Activated naive CD4-positive, alpha-beta T cell treated with anti-CD3 and anti-CD28 coated beads for 36 hours (primary cell): ENCODE results near the gene ULK4. TPM values are rescaled to one million over a fixed set of nuclear protein-coding genes. Genes with fewer than 3 reads are reported as not detected.
"Not testable (repeated sequence)": the region's sequence is repeated elsewhere in the genome, so short reads cannot be mapped to it uniquely, and the experiment has no call there.

ENCODE experiments used
- CTCF ChIA-PET: fragments of 350-600 bp; sonication (Branson Sonifier 250); formaldehyde crosslinking; loops from one replicate; lab custom pipeline; 2021; ENCODE audit warnings: antibody characterized with exemption; lab: Charles Lee
- DNase-seq: peaks from one replicate; pipeline ENCODE4 v3.0.0-alpha.2; 2020
- H3K27ac Mint-ChIP-seq: one replicate; pipeline ENCODE4 v1.8.0; 2021; ENCODE audit warnings: mild to moderate bottlenecking, mixed read lengths
- H3K27me3 Mint-ChIP-seq: one replicate; pipeline ENCODE4 v1.8.0; 2021; ENCODE audit warnings: low read depth, mixed read lengths
- H3K36me3 Mint-ChIP-seq: one replicate; pipeline ENCODE4 v1.8.0; 2021; ENCODE audit warnings: low read depth, mixed read lengths
- H3K4me1 Mint-ChIP-seq: one replicate; pipeline ENCODE4 v1.8.0; 2021; ENCODE audit warnings: low read depth, mixed read lengths
- H3K4me3 Mint-ChIP-seq: one replicate; pipeline ENCODE4 v1.8.0; 2021; ENCODE audit warnings: mild to moderate bottlenecking, moderate library complexity, mixed read lengths
- H3K9me3 Mint-ChIP-seq: one replicate; pipeline ENCODE4 v1.8.0; 2021; ENCODE audit warnings: mixed read lengths
- intact Hi-C: fragments of 100-400 bp; cut with micrococcal nuclease; formaldehyde crosslinking; loops from one replicate; pipeline ENCODE4 v1.15.1; 2023
- total RNA-seq, 2 experiments: library from RNA; stranded (reverse); gene quantifications; one replicate each; pipeline ENCODE4 v1.2.3, GENCODE V29; 2021

Gene ULK4
- total RNA-seq, 2 experiments from 2014 or later, result 8.5 to 9.1 TPM

DNA sequence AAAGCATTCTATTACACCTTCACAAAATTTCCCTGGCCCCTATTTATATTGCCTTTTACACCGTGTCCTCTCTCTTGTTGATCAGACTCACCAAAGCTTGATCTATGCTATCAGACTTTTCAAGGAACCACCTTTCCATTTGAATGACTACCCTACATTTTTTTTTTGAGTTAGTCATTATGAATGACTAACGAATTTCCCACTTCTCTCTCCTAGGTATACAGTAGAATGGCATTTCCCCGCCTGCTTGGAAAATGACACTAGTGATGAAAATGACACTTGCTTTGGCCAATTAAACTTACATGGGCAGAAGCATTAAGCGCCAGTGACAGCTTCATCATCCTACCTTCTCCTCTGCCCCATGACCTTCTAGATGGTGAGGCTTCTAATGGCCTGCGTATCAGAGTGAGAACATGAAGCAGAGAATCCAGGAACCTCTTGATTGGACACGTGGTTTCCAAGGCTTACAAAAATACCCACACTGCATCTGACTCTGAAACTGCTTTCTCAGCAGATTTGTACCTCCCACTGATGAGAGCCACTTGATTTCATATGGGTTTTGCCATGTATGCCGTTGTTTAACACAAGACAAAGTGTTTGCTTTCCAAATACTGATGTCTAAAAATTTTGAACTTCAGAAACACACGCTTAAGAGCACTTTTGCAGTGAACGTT is 392.1 kb downstream of the ULK4 start:
- H3K9me3 Mint-ChIP-seq, result peaks cover 1% of the 10 kb centered on the region
- no peak overlapping the region for H3K27ac Mint-ChIP-seq
- H3K36me3 Mint-ChIP-seq, result peaks cover 8% of the 10 kb centered on the region
- no peaks in the 10 kb centered on the region for H3K27me3 Mint-ChIP-seq
- DNase-seq, result no peak
- no peaks in the 10 kb centered on the region for H3K4me1 Mint-ChIP-seq
- H3K4me3 Mint-ChIP-seq, result no peak overlapping the region
- CTCF ChIA-PET, result no interaction called here
- intact Hi-C loops, result no loop called here

- H3K27me3 Mint-ChIP-seq, result no peaks in the 10 kb centered on the region
- no peak overlapping the region for H3K4me3 Mint-ChIP-seq
- intact Hi-C loops, result no loop called here
- H3K27ac Mint-ChIP-seq, result no peak overlapping the region
- no peak for DNase-seq
- no peaks in the 10 kb centered on the region for H3K4me1 Mint-ChIP-seq
- peaks cover 4% of the 10 kb centered on the region for H3K9me3 Mint-ChIP-seq
- H3K36me3 Mint-ChIP-seq, result peaks cover 14% of the 10 kb centered on the region
- CTCF ChIA-PET, result interaction anchor here (0.5 kb wide), 1 partner anchor 635 kb away, joined by 3 read pairs; no protein-coding TSS in a partner anchor
Observed at GRCh38 chr3:41565948-41566514, 395.9 kb downstream of the ULK4 start.

- Mint-ChIP-seq H3K36me3 (peaks cover 14% of the 10 kb centered on the region), H3K4me1 (no peaks in the 10 kb centered on the region), H3K27me3 (no peaks in the 10 kb centered on the region), H3K27ac (no peak overlapping the region), H3K9me3 (peaks cover 4% of the 10 kb centered on the region), H3K4me3 (no peak overlapping the region)
- CTCF ChIA-PET, result no interaction called here
- intact Hi-C loops, result no loop called here
- DNase-seq, result no peak
Observed at GRCh38 chr3:41565003-41565402, 396.9 kb downstream of the ULK4 start.

GRCh38 chr3:41556245-41556644 is 405.7 kb downstream of the ULK4 start:
- peaks cover 18% of the 10 kb centered on the region for H3K9me3 Mint-ChIP-seq
- H3K27me3 Mint-ChIP-seq, H3K4me3 Mint-ChIP-seq, DNase-seq, H3K4me1 Mint-ChIP-seq, H3K27ac Mint-ChIP-seq, CTCF ChIA-PET: not testable (repeated sequence)
- H3K36me3 Mint-ChIP-seq, result peaks cover 12% of the 10 kb centered on the region
- intact Hi-C loops, result loop anchor here (1.0 kb wide), 1 partner anchor 52 kb away; no protein-coding TSS in a partner anchor

DNA sequence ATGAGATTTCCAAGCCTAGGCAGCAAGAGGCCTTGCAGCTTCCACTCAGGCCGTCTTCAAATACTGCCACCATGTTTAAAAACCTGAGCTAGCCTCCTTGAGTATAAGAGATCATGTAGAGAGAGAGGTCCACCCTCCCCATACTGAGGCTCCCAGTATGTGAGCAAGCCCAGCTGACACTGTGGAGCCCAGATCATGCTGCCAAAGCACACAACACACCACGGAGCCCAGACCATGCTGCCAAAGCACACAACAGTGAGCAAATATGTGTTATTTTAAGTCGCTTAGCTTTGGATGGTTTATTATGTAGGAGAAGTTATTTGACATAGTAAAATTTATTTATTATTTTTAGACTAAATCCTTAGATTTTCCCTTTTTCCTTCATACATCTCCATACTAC is 428.9 kb downstream of the ULK4 start:
- CTCF ChIA-PET, result no interaction called here
- intact Hi-C loops, result no loop called here

GRCh38 chr3:41526995-41527573 is 434.8 kb downstream of the ULK4 start:
- H3K27me3 Mint-ChIP-seq, result no peaks in the 10 kb centered on the region
- no peak overlapping the region for H3K4me3 Mint-ChIP-seq
- no peaks in the 10 kb centered on the region for H3K36me3 Mint-ChIP-seq
- CTCF ChIA-PET, result interaction anchor here (1.0 kb wide), 1 partner anchor 39 kb away, joined by 4 read pairs; no protein-coding TSS in a partner anchor
- H3K4me1 Mint-ChIP-seq, result peaks cover 12% of the 10 kb centered on the region
- no peak for DNase-seq
- intact Hi-C loops, result no loop called here
- no peaks in the 10 kb centered on the region for H3K9me3 Mint-ChIP-seq
- H3K27ac Mint-ChIP-seq, result no peak overlapping the region

More for the DNA sequence above, 428.9 kb downstream of the ULK4 start:
- Mint-ChIP-seq H3K27ac (no peak overlapping the region), H3K4me3 (no peak overlapping the region), H3K4me1 (no peaks in the 10 kb centered on the region), H3K36me3 (no peaks in the 10 kb centered on the region), H3K27me3 (no peaks in the 10 kb centered on the region), H3K9me3 (no peaks in the 10 kb centered on the region)
- DNase-seq, result no peak

DNA sequence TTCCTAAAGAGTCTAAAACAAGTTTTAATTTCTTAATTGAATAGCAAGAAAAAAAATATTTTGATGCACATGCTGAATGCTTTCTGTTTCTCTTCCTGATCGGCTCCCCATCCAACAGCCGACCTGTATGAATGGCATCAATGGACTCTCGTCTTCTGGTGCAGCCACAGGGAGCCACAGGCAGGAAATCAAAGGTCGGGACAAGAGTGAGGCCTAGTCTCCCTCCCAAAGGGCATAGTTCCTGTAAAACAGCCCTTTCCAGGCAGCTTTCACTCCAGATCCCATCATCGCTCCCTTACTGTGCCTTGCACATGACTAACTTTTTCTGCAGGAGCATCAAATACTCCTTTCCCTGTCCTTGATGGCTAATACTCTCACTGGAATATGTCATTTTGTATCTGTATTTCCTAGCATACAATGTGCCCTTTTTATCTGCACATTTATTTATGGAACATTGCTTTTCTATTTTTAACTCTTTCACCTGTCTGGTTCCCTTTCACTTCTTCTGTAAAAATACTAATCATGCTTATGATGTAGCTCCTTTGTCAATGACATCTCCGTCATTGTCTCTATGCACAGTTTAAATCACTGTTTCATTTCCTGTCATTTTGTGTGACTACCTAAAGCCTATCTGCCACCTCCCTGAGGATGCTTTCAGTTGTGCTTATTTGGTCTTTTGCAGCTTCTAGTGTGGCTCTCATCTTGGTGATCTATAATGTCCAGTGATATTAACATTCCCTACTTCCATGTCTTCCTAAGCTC is 436.4 kb downstream of the ULK4 start:
- DNase-seq, result no peak
- Mint-ChIP-seq H3K27ac (no peak overlapping the region), H3K4me1 (peaks cover 12% of the 10 kb centered on the region), H3K36me3 (no peaks in the 10 kb centered on the region), H3K27me3 (no peaks in the 10 kb centered on the region), H3K9me3 (no peaks in the 10 kb centered on the region), H3K4me3 (no peak overlapping the region)
- CTCF ChIA-PET, result no interaction called here
- intact Hi-C loops, result no loop called here

DNA sequence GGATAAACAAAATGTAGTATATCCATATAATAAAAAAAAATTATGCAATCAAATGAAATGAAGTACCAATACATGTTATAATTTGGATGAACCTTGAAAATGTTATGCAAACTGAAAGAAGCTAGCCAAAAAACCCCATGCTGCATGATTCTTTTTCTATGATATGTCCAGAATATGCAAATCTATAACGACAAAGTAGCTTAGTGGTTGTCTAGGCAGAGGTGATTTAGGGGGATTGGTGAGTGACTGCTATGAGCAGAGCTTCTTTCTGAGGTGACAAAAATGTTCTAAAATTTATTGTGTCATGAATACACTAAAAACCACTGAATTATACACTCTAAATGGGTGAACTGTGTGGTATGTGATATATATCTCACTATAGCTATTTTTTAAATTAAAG is 438.0 kb downstream of the ULK4 start:
- peaks cover 12% of the 10 kb centered on the region for H3K4me1 Mint-ChIP-seq
- intact Hi-C loops, result no loop called here
- H3K27ac Mint-ChIP-seq, result no peak overlapping the region
- no peaks in the 10 kb centered on the region for H3K36me3 Mint-ChIP-seq
- H3K27me3 Mint-ChIP-seq, result no peaks in the 10 kb centered on the region
- no peak for DNase-seq
- no peaks in the 10 kb centered on the region for H3K9me3 Mint-ChIP-seq
- H3K4me3 Mint-ChIP-seq, result no peak overlapping the region
- CTCF ChIA-PET, result no interaction called here

DNA sequence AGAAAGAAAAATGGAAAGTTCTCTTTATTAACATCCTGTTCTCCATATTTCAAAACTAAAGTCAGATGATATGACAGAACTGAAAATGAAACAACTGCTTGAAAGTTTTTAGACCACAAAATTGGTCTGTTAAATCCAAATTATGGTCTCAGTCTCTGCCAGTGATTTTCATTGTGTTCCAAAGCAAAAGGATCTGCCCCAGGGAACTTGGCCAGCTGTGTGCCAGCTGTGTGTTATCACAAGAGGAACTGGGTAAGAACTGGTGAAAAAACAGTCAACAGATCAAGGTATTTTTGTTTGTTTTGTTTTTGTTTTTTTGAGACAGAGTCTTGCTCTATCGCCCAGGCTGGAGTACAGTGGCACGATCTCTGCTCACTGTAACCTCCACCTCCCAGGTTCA is 439.3 kb downstream of the ULK4 start:
- H3K27ac Mint-ChIP-seq, result no peak overlapping the region

DNA sequence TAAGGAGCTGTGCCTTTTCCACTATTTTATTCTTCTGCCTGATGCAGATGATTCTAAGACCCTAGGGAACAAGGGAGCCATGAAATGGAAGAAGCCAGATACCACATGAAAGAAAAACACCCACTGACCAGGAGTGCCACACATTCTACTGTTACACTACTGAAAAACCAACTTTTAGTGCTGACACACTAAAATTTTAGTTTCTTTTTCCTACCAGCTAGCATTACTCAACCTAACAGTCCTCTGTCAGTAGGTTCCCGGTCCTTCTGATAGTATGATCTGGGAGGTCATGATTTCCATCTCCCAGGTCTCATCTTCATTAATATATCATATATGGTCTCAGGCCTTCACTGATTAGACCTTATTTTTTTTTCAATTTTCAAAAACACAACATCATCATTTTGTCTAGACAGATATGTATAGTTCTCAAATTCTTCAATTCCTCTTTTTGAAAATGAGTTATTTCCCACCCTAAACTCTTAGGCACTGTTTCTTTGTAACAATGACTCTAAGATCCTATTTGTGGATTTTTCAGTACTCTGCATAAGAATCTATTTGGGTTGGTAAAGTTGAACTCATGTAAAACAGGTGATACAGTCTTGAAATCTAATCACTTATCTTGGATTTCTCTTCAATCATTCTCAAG is 440.8 kb downstream of the ULK4 start:
- Mint-ChIP-seq H3K27ac (no peak overlapping the region), H3K27me3 (no peaks in the 10 kb centered on the region), H3K9me3 (peaks cover 3% of the 10 kb centered on the region), H3K4me3 (no peak overlapping the region), H3K36me3 (peaks cover 2% of the 10 kb centered on the region), H3K4me1 (peaks cover 12% of the 10 kb centered on the region)
- intact Hi-C loops, result no loop called here
- CTCF ChIA-PET, result interaction anchor here (0.6 kb wide), 1 partner anchor 276 kb away, joined by 3 read pairs; no protein-coding TSS in a partner anchor
- no peak for DNase-seq

More for the DNA sequence above, 439.3 kb downstream of the ULK4 start:
- no peaks in the 10 kb centered on the region for H3K36me3 Mint-ChIP-seq
- CTCF ChIA-PET, result no interaction called here
- H3K27me3 Mint-ChIP-seq, result no peaks in the 10 kb centered on the region
- no peak for DNase-seq
- no peaks in the 10 kb centered on the region for H3K9me3 Mint-ChIP-seq
- intact Hi-C loops, result no loop called here
- H3K4me1 Mint-ChIP-seq, result peaks cover 12% of the 10 kb centered on the region
- H3K4me3 Mint-ChIP-seq, result no peak overlapping the region

- H3K27ac Mint-ChIP-seq, result no peak overlapping the region
- H3K36me3 Mint-ChIP-seq, result peaks cover 2% of the 10 kb centered on the region
- intact Hi-C loops, result no loop called here
- CTCF ChIA-PET, result no interaction called here
- DNase-seq, result no peak
- H3K4me1 Mint-ChIP-seq, result peaks cover 6% of the 10 kb centered on the region
- peaks cover 8% of the 10 kb centered on the region for H3K9me3 Mint-ChIP-seq
- no peak overlapping the region for H3K4me3 Mint-ChIP-seq
- no peaks in the 10 kb centered on the region for H3K27me3 Mint-ChIP-seq
Observed at GRCh38 chr3:41519746-41520145, 442.2 kb downstream of the ULK4 start.

DNA sequence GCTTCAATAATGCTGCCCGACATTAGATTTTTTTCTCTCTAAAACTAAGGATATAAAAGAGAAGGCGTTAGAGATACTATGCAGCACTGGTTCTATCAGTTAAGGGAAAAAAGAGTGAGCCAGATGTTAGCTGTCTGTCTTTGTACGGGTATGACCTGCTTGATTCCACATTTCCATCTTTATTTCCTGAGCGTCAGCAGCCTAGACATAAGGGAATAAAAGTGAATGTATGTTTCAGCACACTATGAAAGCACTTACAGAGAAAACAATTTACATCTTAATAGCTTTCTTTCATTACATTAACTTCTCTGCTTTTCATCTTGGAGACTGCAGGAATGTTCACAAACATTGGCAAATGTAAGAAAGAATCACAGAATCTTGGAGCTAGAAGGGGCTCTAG is 443.3 kb downstream of the ULK4 start:
- peaks cover 6% of the 10 kb centered on the region for H3K36me3 Mint-ChIP-seq
- no peak overlapping the region for H3K4me3 Mint-ChIP-seq
- no peak for DNase-seq
- intact Hi-C loops, result no loop called here
- H3K27ac Mint-ChIP-seq, result no peak overlapping the region
- CTCF ChIA-PET, result no interaction called here
- no peaks in the 10 kb centered on the region for H3K27me3 Mint-ChIP-seq
- H3K9me3 Mint-ChIP-seq, result peaks cover 9% of the 10 kb centered on the region
- H3K4me1 Mint-ChIP-seq, result peaks cover 6% of the 10 kb centered on the region
